Islet precursor cell (in vitro differentiated cells): ENCODE results near the gene TTC36.
"Not testable (repeated sequence)": the region's sequence is repeated elsewhere in the genome, so short reads cannot be mapped to it uniquely, and the experiment has no call there.

ENCODE experiments used
- DNase-seq: peaks from one replicate; pipeline ENCODE4 v3.0.0-alpha.2; 2018

TTC36 gene

GRCh38 chr11:118532852-118533768 is 5.8 kb downstream of the TTC36 start:
- no peak for DNase-seq

GRCh38 chr11:118533769-118534729 is 6.8 kb downstream of the TTC36 start:
- no peak for DNase-seq

DNA sequence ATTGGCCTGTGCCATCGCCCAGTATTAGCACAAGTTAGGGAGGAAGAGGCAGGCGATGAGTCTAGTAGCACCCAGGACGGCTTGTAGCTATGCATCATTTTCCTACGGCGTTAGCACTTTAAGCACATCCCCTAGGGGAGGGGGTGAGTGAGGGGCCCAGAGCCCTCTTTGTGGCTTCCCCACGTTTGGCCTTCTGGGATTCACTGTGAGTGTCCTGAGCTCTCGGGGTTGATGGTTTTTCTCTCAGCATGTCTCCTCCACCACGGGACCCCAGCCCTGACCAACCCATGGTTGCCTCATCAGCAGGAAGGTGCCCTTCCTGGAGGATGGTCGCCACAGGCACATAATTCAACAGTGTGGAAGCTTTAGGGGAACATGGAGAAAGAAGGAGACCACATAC is 8.0 kb downstream of the TTC36 start:
- DNase-seq, result no peak

GRCh38 chr11:118536726-118537125 is 9.5 kb downstream of the TTC36 start:
- no peak for DNase-seq

GRCh38 chr11:118537409-118537980 is 10.2 kb downstream of the TTC36 start:
- DNase-seq, result no peak

GRCh38 chr11:118544010-118544646 is 16.9 kb downstream of the TTC36 start:
- DNase-seq, result no peak

GRCh38 chr11:118544647-118545010 is 17.4 kb downstream of the TTC36 start:
- DNase-seq, result no peak

DNA sequence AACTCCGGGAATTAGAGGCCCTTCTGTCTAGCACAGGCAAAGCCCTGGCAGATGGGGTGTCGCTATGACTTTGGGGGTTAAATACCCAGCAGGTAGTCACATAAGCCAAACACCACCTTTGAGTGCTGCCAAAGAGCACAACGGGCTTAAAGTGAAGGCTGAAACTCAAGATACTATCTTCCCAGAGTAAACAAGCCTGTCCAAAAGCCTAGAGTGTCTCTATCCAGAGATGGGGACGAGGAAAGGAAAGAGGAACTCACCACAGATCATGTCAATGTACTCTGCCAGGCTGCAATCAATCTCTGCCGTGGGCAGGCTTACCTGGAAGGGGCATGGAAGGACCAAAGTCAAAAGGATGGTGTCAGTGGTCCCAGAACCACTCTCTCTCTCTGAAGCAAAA is 18.3 kb downstream of the TTC36 start:
- no peak for DNase-seq

- no peak for DNase-seq
Observed at GRCh38 chr11:118547132-118547531, 19.9 kb downstream of the TTC36 start.

DNA sequence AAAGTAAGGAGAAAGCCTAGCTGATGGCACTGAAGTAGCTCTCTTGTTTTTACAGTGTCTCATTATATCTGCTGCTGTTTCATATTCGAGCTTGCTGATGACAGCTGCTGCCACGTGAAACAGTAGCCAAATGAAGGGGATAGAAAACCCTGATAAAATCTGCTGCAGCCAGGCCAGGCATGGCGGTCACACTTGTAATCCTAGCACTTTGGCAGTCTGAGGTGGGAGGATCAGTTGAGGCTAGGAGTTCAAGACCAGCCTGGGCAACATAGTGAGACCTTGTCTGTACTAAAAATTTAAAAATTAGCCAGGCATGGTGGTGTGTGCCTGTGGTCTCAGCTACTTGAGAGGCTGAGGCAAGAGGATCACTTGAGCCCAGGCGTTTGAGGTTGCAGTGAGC is 25.1 kb downstream of the TTC36 start:
- DNase-seq, result no peak

- no peak for DNase-seq
Observed at GRCh38 chr11:118560806-118561205, 33.5 kb downstream of the TTC36 start.

DNA sequence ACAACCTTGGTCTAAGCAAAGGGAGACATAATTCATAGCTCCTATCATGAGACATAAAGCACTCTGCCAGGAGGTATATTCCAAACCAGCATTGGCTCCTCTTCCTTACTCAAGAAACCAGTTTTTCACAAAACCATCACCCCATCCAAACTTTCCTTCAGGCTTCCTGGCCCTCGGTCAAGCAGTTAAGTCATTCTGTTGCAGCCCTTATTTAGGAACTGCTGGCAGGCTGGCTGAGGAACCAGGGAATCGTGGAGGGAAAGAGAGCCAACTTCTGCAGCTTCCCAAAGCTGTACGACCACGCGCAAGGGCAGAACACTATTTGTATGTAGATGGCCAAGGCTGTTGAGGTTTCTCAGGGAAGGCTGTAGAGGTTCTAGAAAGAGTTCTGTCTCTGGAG is 37.8 kb downstream of the TTC36 start:
- DNase-seq, result no peak

GRCh38 chr11:118569670-118570069 is 42.4 kb downstream of the TTC36 start:
- DNase-seq, result no peak

DNA sequence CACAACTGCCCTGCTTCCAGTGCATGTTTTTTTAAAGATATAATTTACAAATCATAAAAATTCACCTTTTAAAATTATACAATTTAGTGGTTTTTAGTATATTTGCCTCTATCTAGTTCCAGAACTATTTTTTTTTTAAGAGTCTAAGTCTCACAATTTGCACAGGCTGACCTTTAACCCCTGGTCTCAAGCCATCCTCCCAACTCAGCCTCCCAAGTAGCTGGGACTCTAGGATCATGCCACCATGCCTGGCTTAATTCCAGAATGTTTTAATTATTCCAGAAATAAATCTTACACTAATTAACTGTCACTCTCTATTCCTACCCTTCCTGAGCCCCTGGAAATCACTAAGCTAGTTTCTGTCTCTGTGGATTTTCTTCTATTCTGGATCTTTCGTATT is 43.5 kb downstream of the TTC36 start:
- DNase-seq, result no peak

- not testable (repeated sequence) for DNase-seq
Observed at GRCh38 chr11:118571701-118572060, 44.4 kb downstream of the TTC36 start.

DNA sequence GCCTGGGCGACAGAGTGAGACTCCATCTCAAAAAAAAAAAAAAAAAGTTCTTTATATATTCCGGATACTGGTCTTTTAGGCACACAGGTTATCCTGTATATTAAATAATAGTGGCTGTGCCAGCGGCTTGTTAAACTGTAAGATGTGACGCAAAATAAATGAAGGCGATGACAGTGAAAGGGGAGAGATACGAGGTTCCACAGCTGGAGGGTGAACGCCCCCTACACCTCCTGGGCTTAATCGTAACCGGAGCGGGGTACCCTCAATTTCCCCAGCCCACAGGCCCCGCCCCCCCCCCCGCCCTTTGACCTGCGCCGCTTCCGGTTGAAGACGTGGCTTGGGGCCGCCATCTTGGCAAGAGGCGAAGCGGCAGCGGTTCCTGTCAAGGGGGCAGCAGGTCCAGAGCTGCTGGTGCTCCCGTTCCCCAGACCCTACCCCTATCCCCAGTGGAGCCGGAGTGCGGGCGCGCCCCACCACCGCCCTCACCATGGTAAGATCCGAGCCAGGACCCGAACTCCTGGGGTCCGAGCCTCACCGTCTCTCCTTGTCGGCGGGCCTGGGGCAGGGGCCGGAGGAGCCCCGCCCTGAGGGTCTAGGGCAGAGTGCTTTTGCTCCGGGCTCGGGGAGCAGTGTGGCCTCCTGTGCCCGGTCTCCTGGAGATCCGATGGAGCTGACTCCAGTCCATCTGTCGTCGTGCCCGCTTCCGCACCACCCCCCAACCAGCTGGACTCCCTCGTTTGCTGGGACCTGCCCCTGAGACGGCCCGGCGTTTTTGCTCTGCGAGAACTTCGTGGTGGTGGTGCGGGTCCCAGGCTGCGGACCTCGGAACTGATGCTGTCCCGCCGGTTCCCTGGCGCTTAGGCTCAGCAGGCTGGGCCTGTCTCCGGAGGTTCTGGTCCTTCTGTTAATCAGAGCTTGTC is 45.0 kb downstream of the TTC36 start, which contains the start of gene ARCN1:
Gene ARCN1 (plus strand): TSS at position 349 of the 920 bp plus-strand sequence. CDS start 139 bp downstream, at position 488.
- DNase-seq, result peak; percentile 89

- DNase-seq, result peak; percentile 53
Observed at GRCh38 chr11:118572981-118573550, 45.8 kb downstream of the TTC36 start.

- no peak for DNase-seq
Observed at GRCh38 chr11:118574636-118575035, 47.4 kb downstream of the TTC36 start.

GRCh38 chr11:118577995-118578394 is 50.7 kb downstream of the TTC36 start:
- not testable (repeated sequence) for DNase-seq
